Liver (tissue), 3 donors: Measurements from ENCODE around the gene CSNK1G1.

Experiments
- EGR1 ChIP-seq, 2 donors: IDR thresholded peaks; 2 replicates each; pipeline ENCODE4 v1.6.1; 2016 to 2018; ENCODE audit warnings: antibody characterized with exemption in 2 of 2, low read depth in 2 of 2
- FOXA2 ChIP-seq: IDR thresholded peaks from 2 replicates; pipeline ENCODE4 v1.6.1; 2016; ENCODE audit warnings: antibody characterized with exemption
- GABPA ChIP-seq, 2 donors: IDR thresholded peaks in 1 of 2; conservative IDR thresholded peaks in 1 of 2; 2 replicates each; pipeline ENCODE4 v1.6.1; 2016; ENCODE audit warnings: antibody characterized with exemption in 2 of 2, mild to moderate bottlenecking in 1 of 2, moderate library complexity in 1 of 2
- HNF4G ChIP-seq: IDR thresholded peaks from 2 replicates; pipeline ENCODE4 v1.6.1; 2016; ENCODE audit warnings: antibody characterized with exemption
- SP1 ChIP-seq: IDR thresholded peaks from 2 replicates; pipeline ENCODE4 v1.6.1; 2018; ENCODE audit warnings: antibody characterized with exemption, mild to moderate bottlenecking
- TAF1 ChIP-seq: conservative IDR thresholded peaks from 2 replicates; pipeline ENCODE4 v1.6.1; 2016; ENCODE audit warnings: antibody characterized with exemption, mild to moderate bottlenecking
- YY1 ChIP-seq: IDR thresholded peaks from 2 replicates; pipeline ENCODE4 v1.6.1; 2016; ENCODE audit warnings: antibody characterized with exemption, mild to moderate bottlenecking
- TF ChIP-seq, protein P1 (sequence below): fragments of 150-350 bp; IDR thresholded peaks from 2 replicates; pipeline ENCODE4 v1.5.1; 2017; ENCODE audit warnings: improper control_type of control experiment, low read depth, low read length; ENCODE audit not compliant: missing input control
- TF ChIP-seq, protein P2 (sequence below): IDR thresholded peaks from 2 replicates; pipeline ENCODE4 v1.6.1; 2016; ENCODE audit warnings: antibody characterized with exemption, mild to moderate bottlenecking
- TF ChIP-seq, protein P3 (sequence below): IDR thresholded peaks from 2 replicates; pipeline ENCODE4 v1.6.1; 2016; ENCODE audit warnings: antibody characterized with exemption
- TF ChIP-seq, protein P4 (sequence below): IDR thresholded peaks from 2 replicates; pipeline ENCODE4 v1.6.1; 2016; ENCODE audit warnings: antibody characterized with exemption
- donor health status: healthy.
- donor health status: healthy.

DNA sequence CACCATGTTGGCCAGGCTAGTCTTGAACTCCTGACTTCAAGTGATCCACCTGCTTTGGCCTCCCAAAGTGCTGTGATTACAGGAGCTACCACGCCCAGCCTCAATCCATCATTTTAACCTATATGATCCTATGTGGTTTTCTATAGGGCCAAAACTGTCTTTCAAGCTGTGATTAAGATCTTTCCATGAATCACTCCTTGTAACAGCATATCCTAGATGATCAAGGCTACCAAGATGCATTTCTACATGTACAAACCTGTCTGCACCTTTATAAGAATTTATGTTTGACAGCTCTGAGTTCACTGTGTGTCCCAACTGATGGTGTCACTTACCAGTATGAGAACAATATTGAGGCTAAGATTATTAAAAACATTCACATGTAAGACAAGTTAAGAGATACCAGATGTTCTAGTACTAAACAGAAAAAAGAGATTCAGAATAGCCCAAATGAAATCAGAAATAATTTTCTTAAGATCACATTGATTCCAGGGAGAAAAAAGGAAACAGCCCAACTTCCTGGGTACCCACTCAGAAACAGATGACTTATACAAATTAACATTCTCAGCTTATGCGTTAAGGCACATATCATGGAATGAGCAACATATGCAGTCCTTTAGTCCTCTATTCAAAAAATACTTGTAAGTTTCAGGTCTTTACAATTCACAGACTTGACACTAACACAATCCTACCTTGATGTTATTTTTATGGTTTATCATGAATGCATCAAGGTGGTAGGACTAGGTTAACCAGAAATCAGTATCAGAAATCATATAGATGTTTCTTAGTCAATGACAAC lies 168.4 kb downstream of the CSNK1G1 start:
- TF ChIP-seq SP1 (no peak), GABPA (IDR thresholded peaks at IDR 0.05 in 1 of 2, conservative IDR thresholded peaks at IDR 0.05 in 1 of 2) (no peak), TAF1 (no peak), HNF4G (no peak), YY1 (no peak), EGR1 (IDR thresholded peaks at IDR 0.05; ENCODE audit: low read depth in 2 of 2) (no peak), FOXA2 (no peak)
- TF ChIP-seq, protein P1, sequence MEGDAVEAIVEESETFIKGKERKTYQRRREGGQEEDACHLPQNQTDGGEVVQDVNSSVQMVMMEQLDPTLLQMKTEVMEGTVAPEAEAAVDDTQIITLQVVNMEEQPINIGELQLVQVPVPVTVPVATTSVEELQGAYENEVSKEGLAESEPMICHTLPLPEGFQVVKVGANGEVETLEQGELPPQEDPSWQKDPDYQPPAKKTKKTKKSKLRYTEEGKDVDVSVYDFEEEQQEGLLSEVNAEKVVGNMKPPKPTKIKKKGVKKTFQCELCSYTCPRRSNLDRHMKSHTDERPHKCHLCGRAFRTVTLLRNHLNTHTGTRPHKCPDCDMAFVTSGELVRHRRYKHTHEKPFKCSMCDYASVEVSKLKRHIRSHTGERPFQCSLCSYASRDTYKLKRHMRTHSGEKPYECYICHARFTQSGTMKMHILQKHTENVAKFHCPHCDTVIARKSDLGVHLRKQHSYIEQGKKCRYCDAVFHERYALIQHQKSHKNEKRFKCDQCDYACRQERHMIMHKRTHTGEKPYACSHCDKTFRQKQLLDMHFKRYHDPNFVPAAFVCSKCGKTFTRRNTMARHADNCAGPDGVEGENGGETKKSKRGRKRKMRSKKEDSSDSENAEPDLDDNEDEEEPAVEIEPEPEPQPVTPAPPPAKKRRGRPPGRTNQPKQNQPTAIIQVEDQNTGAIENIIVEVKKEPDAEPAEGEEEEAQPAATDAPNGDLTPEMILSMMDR = no peak
- TF ChIP-seq, protein P2, sequence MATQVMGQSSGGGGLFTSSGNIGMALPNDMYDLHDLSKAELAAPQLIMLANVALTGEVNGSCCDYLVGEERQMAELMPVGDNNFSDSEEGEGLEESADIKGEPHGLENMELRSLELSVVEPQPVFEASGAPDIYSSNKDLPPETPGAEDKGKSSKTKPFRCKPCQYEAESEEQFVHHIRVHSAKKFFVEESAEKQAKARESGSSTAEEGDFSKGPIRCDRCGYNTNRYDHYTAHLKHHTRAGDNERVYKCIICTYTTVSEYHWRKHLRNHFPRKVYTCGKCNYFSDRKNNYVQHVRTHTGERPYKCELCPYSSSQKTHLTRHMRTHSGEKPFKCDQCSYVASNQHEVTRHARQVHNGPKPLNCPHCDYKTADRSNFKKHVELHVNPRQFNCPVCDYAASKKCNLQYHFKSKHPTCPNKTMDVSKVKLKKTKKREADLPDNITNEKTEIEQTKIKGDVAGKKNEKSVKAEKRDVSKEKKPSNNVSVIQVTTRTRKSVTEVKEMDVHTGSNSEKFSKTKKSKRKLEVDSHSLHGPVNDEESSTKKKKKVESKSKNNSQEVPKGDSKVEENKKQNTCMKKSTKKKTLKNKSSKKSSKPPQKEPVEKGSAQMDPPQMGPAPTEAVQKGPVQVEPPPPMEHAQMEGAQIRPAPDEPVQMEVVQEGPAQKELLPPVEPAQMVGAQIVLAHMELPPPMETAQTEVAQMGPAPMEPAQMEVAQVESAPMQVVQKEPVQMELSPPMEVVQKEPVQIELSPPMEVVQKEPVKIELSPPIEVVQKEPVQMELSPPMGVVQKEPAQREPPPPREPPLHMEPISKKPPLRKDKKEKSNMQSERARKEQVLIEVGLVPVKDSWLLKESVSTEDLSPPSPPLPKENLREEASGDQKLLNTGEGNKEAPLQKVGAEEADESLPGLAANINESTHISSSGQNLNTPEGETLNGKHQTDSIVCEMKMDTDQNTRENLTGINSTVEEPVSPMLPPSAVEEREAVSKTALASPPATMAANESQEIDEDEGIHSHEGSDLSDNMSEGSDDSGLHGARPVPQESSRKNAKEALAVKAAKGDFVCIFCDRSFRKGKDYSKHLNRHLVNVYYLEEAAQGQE = no peak
- TF ChIP-seq, protein P3, sequence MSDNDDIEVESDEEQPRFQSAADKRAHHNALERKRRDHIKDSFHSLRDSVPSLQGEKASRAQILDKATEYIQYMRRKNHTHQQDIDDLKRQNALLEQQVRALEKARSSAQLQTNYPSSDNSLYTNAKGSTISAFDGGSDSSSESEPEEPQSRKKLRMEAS = no peak
- TF ChIP-seq, protein P4, sequence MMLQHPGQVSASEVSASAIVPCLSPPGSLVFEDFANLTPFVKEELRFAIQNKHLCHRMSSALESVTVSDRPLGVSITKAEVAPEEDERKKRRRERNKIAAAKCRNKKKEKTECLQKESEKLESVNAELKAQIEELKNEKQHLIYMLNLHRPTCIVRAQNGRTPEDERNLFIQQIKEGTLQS = no peak
